NOMO-1 treated with dmso at 0.1 percent for 144 hours (cell line): ENCODE data around the gene HIPK1.
A peak's percentile ranks its signal among the peaks of the same experiment; 100 is the strongest.
"Not testable (repeated sequence)": the region's sequence is repeated elsewhere in the genome, so short reads cannot be mapped to it uniquely, and the experiment has no call there.

Experiments used
- DNase-seq: peaks from one replicate; lab custom pipeline; 2025; ENCODE audit not compliant: unreplicated experiment; lab: John Stamatoyannopoulos, UW

Gene HIPK1

DNA sequence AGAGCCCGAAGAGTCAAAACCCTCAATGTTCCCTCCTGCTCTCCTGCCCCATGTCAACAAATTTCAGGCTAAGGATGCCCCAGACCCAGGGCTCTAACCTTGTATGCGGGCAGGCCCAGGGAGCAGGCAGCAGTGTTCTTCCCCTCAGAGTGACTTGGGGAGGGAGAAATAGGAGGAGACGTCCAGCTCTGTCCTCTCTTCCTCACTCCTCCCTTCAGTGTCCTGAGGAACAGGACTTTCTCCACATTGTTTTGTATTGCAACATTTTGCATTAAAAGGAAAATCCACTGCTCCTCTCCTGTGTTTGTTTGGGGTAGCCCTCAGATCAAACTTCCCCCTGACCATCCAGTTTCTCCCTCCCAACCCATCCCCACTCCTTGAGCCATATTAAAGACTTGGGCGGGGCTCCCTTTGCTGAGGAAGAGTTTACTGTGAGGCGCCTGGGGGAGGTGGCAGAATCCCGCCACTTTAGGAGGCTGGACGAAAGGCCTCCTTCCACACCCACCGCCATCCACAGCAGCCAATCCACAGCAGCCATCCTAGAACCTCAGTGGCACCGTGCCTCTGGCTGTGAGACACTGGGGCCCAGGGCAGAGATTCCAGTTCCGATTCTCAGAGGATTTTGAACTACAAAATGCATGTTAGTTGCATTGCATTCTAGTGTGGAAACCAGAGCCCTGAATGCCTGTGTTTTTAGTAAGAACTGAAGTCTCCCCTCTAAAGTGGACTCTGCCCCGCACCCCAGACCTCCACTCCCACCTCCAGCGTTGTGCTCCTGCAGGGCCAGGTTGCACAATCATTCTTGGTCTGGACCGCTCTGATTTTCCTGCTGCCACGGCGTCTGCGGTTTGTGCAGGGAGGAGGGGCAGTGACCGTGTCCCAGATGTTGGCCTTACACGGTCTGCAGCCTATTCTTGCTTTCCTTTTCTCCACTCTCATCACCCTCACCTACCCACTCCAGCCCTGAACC lies 53.1 kb downstream of the HIPK1 start:
- peak; percentile 35 for DNase-seq

DNA sequence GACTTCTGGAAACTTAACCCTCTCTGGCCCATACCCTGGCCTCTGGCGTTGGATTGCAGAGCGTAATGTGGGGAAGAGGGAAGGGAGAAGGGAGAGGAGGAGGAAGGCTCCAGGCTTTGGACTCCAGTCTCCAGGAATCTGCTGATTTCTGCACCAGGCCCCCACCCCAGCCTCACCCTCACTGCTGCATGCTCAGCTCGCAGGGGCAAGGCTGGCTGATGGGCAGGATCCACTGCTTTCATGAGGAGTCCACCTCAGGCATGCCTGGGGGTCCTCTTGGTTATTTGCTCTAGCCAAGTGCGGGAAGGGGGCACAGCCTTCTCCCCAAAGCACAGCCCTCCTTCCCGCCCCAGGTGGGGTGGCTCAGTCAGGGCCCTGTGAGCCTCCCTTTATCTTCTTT lies 53.8 kb downstream of the HIPK1 start:
- no peak for DNase-seq

DNA sequence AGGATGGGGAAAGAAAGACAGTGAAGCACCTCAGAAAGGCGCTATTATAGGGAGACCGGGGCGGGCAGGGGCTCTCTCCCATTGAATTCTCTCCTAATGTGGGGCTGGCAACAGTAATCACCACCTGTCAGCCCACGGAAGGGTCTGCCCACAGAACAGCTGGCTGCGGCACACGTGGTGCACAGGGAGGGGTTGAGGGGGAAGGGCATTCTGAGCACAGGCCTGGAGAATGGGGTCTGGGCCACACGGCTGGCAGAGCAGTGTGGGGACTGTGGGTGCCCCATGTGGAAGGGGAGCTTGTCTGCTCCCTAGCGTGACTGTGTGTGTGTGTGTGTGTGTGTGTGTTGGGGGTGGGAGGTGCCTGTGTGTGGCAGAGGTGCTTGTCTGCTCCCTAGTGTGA lies 54.3 kb downstream of the HIPK1 start:
- DNase-seq, result no peak

DNA sequence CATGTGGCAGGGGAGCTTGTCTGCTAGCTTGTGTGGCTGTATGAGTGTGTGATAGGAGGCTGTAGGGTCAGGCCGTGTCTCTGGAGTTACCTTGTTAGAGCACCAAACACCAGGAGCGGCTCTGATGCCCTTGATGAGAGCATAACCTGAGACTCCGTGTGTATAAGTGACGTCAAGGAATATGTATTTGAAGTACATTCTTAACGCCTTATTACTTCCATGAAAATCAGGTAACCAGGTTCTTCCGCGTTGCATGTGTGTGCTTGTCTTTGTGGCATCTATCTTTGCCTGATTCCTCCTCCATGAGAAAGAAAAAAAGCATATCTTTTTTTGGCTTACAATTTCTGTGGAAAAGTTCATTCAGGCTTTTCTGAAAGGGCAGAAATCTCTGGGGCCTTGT lies 54.7 kb downstream of the HIPK1 start:
- no peak for DNase-seq

DNA sequence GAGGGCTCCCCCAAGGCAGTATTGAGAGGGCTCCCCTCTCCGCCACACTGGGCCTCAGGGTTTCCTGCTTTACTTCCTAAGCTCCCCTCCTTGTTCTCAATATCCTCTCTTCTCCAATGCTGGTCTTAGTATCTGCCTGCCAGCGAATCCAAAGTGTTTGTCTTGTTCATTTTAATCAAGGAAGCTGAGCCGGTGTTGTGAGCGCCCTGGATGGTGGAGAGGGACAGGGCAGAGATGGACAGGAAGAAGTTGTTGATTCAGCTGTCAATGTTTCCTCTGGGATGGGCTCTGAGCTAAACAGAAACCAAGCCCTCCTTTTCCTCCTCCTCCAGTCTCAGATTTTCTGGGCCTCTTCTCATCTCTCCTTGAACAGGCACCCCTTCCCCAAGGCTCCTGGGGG lies 55.6 kb downstream of the HIPK1 start:
- no peak for DNase-seq

DNA sequence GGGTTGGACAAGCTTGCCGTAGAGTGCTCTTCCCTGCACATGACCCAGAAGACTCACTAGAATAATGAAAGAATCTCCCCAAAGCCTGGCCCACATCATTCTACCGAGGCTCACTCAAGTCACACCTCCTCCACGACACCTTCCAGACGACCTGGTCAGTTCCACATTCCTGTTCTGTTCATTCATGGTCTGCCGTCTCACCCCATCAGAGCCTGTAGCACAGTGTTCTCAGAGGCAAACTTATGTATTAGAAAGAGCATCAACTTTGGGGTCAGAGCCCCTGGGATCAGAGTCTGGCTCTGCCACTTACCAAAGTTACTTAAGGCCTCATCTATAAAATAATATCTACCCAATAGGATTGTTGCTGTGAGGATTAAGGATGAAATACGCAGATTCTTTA lies 57.7 kb downstream of the HIPK1 start:
- DNase-seq, result no peak

DNA sequence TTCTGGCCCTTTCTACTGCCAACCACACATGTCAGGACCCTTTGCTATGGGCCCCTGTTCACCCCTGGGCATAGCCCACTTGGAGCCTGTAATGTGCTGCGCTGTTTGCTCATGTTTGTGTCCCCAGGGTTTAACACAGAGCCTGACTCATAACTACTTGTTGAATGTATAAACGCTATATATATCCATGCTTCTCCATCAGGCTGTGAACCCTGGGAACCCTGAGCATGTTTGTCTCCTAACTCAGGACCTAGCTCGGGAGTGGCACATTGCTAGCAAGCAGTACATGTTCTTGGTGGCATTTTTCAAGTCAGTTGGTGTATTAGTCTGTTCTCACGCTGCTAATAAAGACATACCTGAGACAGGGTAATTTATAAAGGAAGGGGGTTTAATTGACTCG lies 58.1 kb downstream of the HIPK1 start:
- DNase-seq, result no peak

- no peak for DNase-seq
Observed at GRCh38 chr1:113990530-113990929, 61.4 kb downstream of the HIPK1 start.

DNA sequence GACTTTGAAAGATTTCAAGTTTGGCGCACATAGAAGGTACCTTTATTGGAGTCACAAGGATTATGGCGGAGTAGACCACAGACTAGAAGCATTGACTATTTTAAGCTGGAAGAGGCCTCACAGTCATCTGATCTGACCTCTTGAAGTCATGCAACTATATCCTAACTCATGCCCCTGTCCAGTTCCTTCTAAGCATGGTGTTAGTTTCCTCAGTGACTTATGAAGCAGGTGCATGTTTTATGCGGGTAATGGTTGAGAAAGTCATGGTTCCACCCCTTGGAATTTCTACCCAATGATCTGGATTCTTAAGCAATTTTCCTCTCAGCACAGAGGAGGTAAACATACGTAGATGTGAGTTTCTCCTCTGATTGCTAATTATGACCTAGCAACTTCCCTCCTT lies 61.8 kb downstream of the HIPK1 start:
- no peak for DNase-seq

DNA sequence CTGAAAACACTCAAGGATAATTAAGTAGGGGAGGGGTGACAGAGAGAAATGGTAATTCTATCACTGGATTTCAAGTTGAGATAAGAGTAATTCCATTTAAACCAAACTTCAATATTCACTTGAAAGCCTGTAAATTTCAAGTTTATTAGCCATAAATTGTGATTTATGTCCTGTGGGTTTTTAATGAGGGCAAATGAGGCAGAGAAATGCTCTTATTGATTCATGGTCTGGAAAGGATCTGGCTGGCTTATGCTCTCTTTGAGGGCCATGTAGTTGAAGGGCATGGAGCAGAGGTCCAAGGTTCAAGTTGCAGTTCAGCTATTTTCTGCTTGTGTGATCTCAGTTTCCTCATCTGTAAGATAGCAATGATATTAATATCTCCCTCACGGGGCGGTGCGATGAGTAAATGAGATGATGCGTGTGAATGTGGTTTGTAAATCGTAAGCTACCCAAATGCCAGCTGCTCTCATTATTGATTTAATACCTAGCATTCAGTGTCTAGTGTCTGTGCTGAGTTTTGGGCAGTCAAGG lies 62.4 kb downstream of the HIPK1 start:
- no peak for DNase-seq

- DNase-seq, result no peak
Observed at GRCh38 chr1:113993072-113993471, 63.9 kb downstream of the HIPK1 start.

DNA sequence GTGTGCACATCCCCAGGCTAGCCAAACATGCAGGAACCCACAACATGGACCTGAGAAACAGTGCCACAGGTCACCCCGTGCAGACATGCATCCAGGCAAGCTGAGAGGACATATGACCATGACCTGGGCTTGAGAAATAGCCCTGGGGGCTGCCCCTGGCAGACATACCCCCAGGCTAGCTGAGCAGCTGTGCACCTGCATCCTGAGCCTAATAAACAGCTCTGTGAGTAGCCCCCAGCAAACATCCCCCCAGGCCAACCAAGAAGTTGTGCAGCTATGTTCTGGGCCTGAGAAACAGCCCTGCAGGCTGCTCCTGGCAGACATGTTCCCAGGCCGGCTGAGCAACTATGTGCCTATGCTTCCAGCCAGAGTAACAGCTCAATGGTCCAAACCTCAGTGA lies 64.6 kb downstream of the HIPK1 start:
- no peak for DNase-seq

- DNase-seq, result no peak
Observed at GRCh38 chr1:113995382-113995781, 66.3 kb downstream of the HIPK1 start.

DNA sequence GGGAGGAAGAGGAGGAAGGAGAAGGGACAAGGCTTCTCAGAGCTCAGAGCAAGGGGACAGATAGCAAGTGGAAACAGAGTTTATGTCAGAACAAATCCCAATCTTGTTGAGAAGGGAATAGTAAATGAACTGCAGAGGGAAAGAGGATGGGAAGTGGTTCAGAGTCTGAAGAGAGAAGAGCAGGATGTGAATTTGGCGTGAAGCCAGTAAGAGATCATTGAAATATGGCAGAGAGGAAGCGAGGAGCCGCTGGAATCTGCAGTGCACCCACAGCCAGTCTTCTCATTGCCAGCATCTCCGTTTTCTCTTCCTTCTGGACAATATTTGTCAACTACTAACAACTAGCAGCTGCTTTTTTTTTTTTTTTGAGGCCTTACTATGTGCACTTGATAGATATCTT lies 69.2 kb downstream of the HIPK1 start:
- no peak for DNase-seq

GRCh38 chr1:113999233-113999632 lies 70.1 kb downstream of the HIPK1 start:
- no peak for DNase-seq

DNA sequence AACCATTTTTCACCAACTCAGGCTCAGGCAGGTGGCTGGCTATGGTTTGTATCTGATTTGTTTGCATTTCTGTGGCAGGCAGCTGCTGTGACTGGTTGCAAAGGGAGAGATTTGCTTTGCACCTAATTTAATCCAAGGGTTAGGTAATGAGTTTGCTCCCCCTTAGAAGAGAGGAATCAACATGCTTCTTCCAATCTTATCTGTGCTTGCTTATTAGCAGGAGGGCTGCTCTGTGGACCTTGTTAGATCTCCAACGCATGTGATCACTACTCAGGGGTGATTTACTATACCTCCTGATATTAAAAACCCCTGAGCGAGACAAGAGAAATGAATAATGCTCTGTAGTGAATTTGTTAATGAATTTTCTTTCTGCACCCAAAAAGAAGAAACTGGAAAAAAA lies 70.7 kb downstream of the HIPK1 start:
- no peak for DNase-seq

DNA sequence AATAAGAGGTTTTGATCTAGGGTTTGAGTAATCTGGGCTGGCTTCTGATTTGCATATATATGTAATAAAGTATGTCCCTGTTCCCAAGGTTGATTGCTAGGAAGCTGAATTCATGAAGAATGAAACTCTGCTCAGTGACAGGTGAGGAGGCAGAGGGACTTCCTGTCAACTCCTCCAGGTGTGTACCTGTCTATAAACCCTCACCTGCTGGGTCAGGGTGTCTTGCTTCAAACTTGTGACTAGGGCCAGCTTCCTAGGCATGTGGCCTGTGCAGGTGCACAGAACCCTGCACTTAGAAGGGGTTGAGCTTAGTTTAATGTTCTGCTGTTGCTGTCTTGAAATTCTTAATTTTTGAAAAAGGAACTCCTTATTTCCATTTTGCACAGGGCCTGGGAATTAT lies 71.3 kb downstream of the HIPK1 start:
- DNase-seq, result no peak

DNA sequence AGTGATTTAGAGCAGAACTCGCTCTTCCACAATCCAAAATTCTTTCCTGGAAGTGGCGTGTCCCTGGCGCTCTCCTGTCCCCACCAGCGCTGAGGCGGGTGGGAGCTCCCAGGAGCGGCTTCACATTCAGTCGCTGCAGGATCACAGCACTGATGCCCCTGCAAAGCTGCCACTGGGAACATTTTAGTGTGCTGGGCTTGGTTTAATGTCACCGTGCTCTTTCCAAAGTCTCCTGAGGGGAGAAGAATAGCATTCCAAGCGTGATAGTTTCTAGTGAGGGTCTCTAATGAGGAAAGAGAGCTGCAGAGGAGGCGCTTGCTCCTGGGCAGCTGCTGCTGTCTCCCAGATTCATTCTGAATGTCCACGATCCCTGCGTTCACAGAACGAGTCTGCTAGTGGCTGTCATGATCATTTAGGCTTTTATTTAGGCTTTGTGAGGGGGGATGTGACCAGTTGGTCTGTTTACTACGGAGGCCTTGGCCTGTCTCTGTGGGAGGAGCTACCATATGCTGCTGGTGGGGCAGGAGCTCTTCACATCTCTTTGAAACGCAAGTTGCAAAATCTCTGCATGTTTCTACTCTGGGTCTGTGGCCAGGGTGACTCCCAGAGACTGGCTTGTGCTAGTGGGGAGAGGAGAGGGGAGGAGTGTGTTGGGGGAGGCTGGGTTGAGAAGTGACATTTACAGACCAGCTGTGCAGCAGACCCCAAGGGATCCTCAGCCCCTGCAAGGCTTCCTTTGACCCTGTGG lies 73.5 kb downstream of the HIPK1 start:
- DNase-seq, result no peak

DNA sequence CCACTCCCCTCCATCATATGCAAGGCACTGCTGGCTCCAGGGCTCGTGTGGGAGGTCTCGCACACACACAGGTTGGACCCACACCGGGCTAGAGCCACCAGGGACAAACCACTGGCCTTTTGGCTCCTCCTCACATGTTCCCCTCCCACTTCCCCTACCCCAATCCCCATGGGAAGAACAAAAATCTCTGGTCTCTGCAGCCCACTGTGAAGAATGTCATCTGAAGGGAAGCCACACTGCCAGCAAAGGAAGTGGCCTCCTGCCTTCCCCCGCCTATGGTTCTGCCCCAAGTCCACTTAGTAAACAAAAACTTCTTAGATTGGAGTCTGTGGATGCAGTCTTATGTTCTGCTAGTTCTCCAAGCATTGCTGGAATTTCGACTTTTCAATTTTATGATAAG lies 74.3 kb downstream of the HIPK1 start:
- no peak for DNase-seq

DNA sequence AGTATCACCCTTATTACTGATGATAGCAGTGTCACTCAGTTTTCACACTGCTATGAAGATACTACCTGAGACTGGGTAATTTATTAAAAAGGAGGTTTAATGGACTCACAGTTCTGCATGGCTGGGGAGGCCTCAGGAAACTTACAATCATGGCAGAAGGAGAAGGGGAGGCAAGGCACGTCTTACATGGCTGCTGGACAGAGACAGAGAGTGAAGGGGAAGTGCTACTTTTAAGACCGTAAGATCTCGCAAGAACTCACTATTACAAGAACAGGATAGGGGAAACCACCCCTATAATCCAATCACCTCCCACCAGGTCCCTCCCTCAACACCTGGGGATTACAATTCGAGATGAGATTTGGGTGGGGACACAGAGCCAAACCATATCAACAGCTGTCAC lies 77.7 kb downstream of the HIPK1 start:
- DNase-seq, result not testable (repeated sequence)

DNA sequence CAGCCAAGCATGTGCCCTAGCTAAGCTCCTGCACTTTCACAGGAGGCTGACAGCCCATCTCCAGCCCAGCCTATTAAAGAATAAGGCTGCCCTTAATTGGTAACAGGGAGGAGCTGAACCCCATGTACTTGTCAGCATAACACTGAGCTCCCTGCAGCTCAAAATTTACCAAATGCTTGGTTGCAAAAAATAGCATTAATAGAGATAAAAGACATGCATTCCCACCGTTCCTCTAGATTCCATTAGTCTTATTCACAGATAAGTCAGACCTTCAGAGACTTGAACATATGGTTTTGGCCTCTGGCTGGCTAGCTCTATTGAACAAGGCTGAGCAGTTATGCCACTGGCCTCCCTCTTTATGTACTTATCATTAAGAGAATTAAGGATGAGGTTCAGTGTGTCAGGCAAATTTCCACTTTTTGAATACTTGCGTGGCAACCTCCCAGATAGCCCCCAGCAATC lies 79.4 kb downstream of the HIPK1 start:
- no peak for DNase-seq

DNA sequence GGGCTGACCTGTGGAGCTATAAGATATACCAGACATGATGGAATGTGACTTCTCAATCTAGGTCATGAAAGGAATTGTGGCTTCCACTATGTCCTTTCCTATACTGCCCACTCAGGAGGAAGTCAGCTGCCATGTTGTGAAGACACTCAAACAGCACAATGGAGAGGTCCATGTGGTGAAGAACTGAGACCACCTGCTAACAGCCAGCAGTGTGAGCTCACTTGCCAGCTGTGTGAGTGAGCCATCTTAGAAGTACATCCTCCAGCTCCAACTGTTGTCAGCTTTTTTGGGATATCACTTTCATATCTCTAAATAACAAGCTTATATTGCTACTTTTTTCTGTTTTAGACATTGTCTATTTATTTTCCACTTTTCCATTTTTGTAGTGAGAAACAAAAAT lies 79.9 kb downstream of the HIPK1 start:
- no peak for DNase-seq
